HG03039 (cell line): ENCODE measurements around the gene RASA2.
"Not testable (repeated sequence)": the region's sequence is repeated elsewhere in the genome, so short reads cannot be mapped to it uniquely, and the experiment has no call there.

Source experiments
- ATAC-seq: cut with Tn5 transposase; IDR thresholded peaks from one replicate; pipeline ENCODE4 v1.9.1; 2021; ENCODE audit warnings: mild to moderate bottlenecking, moderate library complexity; ENCODE audit not compliant: unreplicated experiment

Gene RASA2

GRCh38 chr3:141532609-141533008 is 45.8 kb downstream of the RASA2 start:
- no peak for ATAC-seq

GRCh38 chr3:141536017-141536416 is 49.2 kb downstream of the RASA2 start:
- not testable (repeated sequence) for ATAC-seq

- ATAC-seq, result no peak
These were observed 51.0 kb downstream of the RASA2 start for GRCh38 chr3:141537856-141538255.

GRCh38 chr3:141538568-141539240 is 51.9 kb downstream of the RASA2 start:
- ATAC-seq, result no peak

- no peak for ATAC-seq
These were observed 52.8 kb downstream of the RASA2 start for GRCh38 chr3:141539431-141540187.

GRCh38 chr3:141540531-141540930 is 53.7 kb downstream of the RASA2 start:
- no peak for ATAC-seq

GRCh38 chr3:141542202-141542969 is 55.6 kb downstream of the RASA2 start:
- no peak for ATAC-seq

GRCh38 chr3:141542989-141543388 is 56.2 kb downstream of the RASA2 start:
- ATAC-seq, result no peak

- no peak for ATAC-seq
These were observed 57.9 kb downstream of the RASA2 start for GRCh38 chr3:141544697-141545096.

GRCh38 chr3:141546081-141546480 is 59.3 kb downstream of the RASA2 start:
- ATAC-seq, result no peak

- ATAC-seq, result no peak
These were observed 59.8 kb downstream of the RASA2 start for GRCh38 chr3:141546586-141546985.

GRCh38 chr3:141547791-141548190 is 61.0 kb downstream of the RASA2 start:
- ATAC-seq, result no peak

GRCh38 chr3:141550926-141551665 is 64.3 kb downstream of the RASA2 start:
- ATAC-seq, result no peak

- ATAC-seq, result no peak
These were observed 65.7 kb downstream of the RASA2 start for GRCh38 chr3:141552440-141552991.

GRCh38 chr3:141553055-141553454 is 66.2 kb downstream of the RASA2 start:
- no peak for ATAC-seq

GRCh38 chr3:141556034-141556433 is 69.2 kb downstream of the RASA2 start:
- no peak for ATAC-seq

- no peak for ATAC-seq
These were observed 71.3 kb downstream of the RASA2 start for GRCh38 chr3:141557961-141558706.

- no peak for ATAC-seq
These were observed 74.7 kb downstream of the RASA2 start for GRCh38 chr3:141561426-141562034.

- ATAC-seq, result no peak
These were observed 77.4 kb downstream of the RASA2 start for GRCh38 chr3:141564241-141564640.

GRCh38 chr3:141570068-141570467 is 83.2 kb downstream of the RASA2 start:
- no peak for ATAC-seq
